Body of pancreas (tissue), 4 donors: ENCODE measurements around the gene SRSF7.

Experiments used
- CTCF ChIP-seq, 7 experiments: fragments of 450-650 bp in 4 of 7; fragments of 200-600 bp in 3 of 7; sonication (generic) in 3 of 7; IDR thresholded peaks; one replicate each; pipeline ENCODE4 v1.5.1; 2016 to 2019; ENCODE audit warnings: antibody characterized with exemption in 7 of 7
- POLR2A ChIP-seq, 3 donors: fragments of 450-650 bp; IDR thresholded peaks; one replicate each; pipeline ENCODE4 v1.6.1; 2016; ENCODE audit warnings: antibody characterized with exemption in 3 of 3, mild to moderate bottlenecking in 2 of 3

GRCh38 chr2:38788306-38788705 is 37.1 kb upstream of the SRSF7 start:
- TF ChIP-seq CTCF (IDR thresholded peaks at IDR 0.05) (no peak), POLR2A (IDR thresholded peaks at IDR 0.05) (no peak)
